Colonic mucosa (tissue), 4 donors: ENCODE results near the gene CA10. TPM values are rescaled to one million over a fixed set of nuclear protein-coding genes. Genes with fewer than 3 reads are reported as not detected.

ENCODE experiments used
- DNase-seq: peaks from one replicate; pipeline ENCODE4 v3.0.0-alpha.2; 2020
- H3K27ac ChIP-seq: fragments of 200-600 bp; one replicate; pipeline ENCODE4 v1.8.0; 2021
- H3K27me3 ChIP-seq: fragments of 200-600 bp; one replicate; pipeline ENCODE4 v1.8.0; 2021
- H3K36me3 ChIP-seq: fragments of 200-600 bp; one replicate; pipeline ENCODE4 v1.8.0; 2021
- H3K4me1 ChIP-seq: fragments of 200-600 bp; one replicate; pipeline ENCODE4 v1.8.0; 2021; ENCODE audit warnings: mild to moderate bottlenecking
- H3K4me3 ChIP-seq: fragments of 200-600 bp; one replicate; pipeline ENCODE4 v1.8.0; 2021
- H3K9ac ChIP-seq, 2 donors: one replicate each; pipeline ENCODE4 v1.7.0; 2013; ENCODE audit warnings: control low read depth in 2 of 2, low read depth in 2 of 2, low read length in 2 of 2
- H3K9me3 ChIP-seq: fragments of 200-600 bp; one replicate; pipeline ENCODE4 v1.8.0; 2021
- intact Hi-C: fragments of 100-400 bp; cut with DNase I; formaldehyde crosslinking; loops from one replicate; pipeline ENCODE4 v1.14.1; 2022
- total RNA-seq, 2 donors: library from RNA; stranded (reverse); fragmentation: NEBNext Ultra II Directional in 1 of 2; extraction: Animal tissue kit (Norgen Biotek cat#: 25700) in 1 of 2; gene quantifications; one replicate each; pipeline ENCODE4 v1.2.1, GENCODE V29; 2021
- TF ChIP-seq, protein P1 (sequence below): fragments of 200-600 bp; IDR thresholded peaks from one replicate; pipeline ENCODE4 v1.8.0; 2022; ENCODE audit warnings: antibody characterized with exemption, mild to moderate bottlenecking
- donor health status: healthy.
- donor health status: DM: no; HTN: no; CAD: no.
- donor health status: DM: no; HTN: no; CAD: no.

Gene CA10
- total RNA-seq, 2 donors from 2014 or later: 0.27 to 0.52 TPM

DNA sequence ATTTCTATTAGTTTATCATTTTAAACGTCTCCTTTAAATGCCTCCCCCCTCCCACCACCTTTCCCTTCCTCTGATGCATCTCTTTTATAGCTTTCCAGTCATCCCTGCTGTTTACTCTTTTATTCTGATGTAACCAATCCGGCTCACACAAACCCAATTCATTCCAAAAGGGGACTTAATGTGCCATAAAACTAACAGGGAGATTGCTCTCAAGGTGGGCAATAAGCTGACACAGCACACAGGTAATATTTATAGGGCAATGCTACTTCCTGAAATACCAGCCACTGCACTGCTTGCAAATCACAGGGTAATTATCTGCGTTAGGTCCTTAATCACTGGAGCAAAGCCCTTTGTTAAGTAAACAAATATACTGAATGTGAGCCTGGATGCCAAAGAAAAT lies 23.3 kb upstream of the CA10 start:
- TF ChIP-seq, protein P1, sequence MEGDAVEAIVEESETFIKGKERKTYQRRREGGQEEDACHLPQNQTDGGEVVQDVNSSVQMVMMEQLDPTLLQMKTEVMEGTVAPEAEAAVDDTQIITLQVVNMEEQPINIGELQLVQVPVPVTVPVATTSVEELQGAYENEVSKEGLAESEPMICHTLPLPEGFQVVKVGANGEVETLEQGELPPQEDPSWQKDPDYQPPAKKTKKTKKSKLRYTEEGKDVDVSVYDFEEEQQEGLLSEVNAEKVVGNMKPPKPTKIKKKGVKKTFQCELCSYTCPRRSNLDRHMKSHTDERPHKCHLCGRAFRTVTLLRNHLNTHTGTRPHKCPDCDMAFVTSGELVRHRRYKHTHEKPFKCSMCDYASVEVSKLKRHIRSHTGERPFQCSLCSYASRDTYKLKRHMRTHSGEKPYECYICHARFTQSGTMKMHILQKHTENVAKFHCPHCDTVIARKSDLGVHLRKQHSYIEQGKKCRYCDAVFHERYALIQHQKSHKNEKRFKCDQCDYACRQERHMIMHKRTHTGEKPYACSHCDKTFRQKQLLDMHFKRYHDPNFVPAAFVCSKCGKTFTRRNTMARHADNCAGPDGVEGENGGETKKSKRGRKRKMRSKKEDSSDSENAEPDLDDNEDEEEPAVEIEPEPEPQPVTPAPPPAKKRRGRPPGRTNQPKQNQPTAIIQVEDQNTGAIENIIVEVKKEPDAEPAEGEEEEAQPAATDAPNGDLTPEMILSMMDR: no peak
- Histone ChIP-seq H3K36me3 (no peaks in the 10 kb centered on the region), H3K9ac (no peak overlapping the region), H3K27me3 (no peaks in the 10 kb centered on the region), H3K27ac (no peak overlapping the region), H3K9me3 (no peaks in the 10 kb centered on the region), H3K4me1 (no peaks in the 10 kb centered on the region), H3K4me3 (no peak overlapping the region)
- DNase-seq: no peak
- intact Hi-C loops: no loop called here

GRCh38 chr17:52178012-52178411 lies 19.5 kb upstream of the CA10 start:
- no peak overlapping the region for H3K27ac ChIP-seq
- no peak overlapping the region for H3K4me3 ChIP-seq
- TF ChIP-seq, protein P1: no peak
- no peak for DNase-seq
- no peaks in the 10 kb centered on the region for H3K36me3 ChIP-seq
- H3K27me3 ChIP-seq: no peaks in the 10 kb centered on the region
- no peaks in the 10 kb centered on the region for H3K4me1 ChIP-seq
- intact Hi-C loops: no loop called here
- no peaks in the 10 kb centered on the region for H3K9me3 ChIP-seq
- no peak overlapping the region for H3K9ac ChIP-seq

DNA sequence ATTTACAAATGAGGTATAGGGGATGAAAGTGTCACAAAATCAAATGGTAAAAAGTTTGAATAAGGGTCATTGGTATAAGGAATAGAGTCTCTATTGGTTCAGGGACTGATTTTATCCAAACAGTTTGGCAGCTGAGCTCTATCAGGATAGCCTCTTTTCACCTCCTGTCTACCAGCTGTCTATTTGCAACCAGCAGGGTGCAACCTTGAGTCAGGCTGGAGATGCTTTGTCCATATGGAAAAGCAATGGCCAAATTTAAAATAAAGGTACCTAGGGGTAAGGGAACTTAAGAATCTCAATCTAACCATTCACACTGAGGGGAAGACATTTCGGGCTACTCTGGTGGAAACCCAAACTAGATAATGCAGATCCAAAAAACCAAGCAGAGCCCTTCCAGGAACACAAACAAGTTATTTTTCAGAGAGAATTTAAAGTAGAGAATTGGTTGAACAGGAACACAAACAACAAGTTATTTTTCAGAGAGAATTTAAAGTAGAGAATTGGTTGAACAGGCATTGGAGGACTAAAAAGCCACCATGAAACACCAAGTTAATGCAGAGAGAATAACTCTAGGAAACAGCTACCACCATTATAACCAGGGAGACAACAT lies 12.6 kb upstream of the CA10 start:
- intact Hi-C loops: no loop called here
- Histone ChIP-seq H3K27ac (no peak overlapping the region), H3K4me1 (no peaks in the 10 kb centered on the region), H3K27me3 (no peaks in the 10 kb centered on the region), H3K4me3 (no peak overlapping the region), H3K9ac (no peak overlapping the region), H3K9me3 (no peaks in the 10 kb centered on the region), H3K36me3 (no peaks in the 10 kb centered on the region)
- TF ChIP-seq, protein P1: peak; percentile 19
- DNase-seq: no peak

DNA sequence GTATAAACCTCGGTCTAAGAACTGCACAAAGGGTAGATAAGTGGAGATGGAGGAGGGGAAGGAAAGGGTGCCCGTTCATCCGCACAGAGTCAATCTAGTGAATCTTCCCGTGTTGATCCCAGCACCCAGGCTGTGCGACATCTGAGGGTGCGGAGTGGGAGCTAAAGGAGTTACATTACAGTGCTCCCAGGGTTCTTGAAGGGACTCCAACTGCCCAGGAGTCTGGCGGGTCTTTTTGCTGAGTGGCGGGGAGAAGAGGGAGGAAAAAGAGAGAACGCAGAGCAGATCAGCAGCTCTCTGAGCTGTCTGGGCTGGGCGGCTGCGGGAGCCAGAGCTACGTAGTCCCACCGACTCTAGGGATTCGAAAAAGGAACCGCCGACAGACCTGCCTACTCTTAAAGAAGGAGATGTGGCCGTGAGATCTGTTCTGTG lies 1.6 kb upstream of the CA10 start:
- no peaks in the 10 kb centered on the region for H3K4me1 ChIP-seq
- no peak overlapping the region for H3K9ac ChIP-seq
- TF ChIP-seq, protein P1: no peak
- no peak overlapping the region for H3K4me3 ChIP-seq
- no peaks in the 10 kb centered on the region for H3K36me3 ChIP-seq
- no peaks in the 10 kb centered on the region for H3K9me3 ChIP-seq
- intact Hi-C loops: no loop called here
- peaks cover 25% of the 10 kb centered on the region for H3K27me3 ChIP-seq
- DNase-seq: no peak
- H3K27ac ChIP-seq: no peak overlapping the region

GRCh38 chr17:52159246-52160135 lies 977 bp upstream of the CA10 start:
- Histone ChIP-seq H3K9ac (no peak overlapping the region), H3K4me1 (no peaks in the 10 kb centered on the region), H3K4me3 (no peak overlapping the region), H3K36me3 (no peaks in the 10 kb centered on the region), H3K9me3 (no peaks in the 10 kb centered on the region), H3K27ac (no peak overlapping the region), H3K27me3 (peaks cover 25% of the 10 kb centered on the region)
- DNase-seq: no peak
- TF ChIP-seq, protein P1: no peak
- intact Hi-C loops: no loop called here
